ENCODE measurements around the gene RWDD3.

Gene RWDD3, protein sequence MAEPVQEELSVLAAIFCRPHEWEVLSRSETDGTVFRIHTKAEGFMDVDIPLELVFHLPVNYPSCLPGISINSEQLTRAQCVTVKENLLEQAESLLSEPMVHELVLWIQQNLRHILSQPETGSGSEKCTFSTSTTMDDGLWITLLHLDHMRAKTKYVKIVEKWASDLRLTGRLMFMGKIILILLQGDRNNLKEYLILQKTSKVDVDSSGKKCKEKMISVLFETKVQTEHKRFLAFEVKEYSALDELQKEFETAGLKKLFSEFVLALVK

DNA sequence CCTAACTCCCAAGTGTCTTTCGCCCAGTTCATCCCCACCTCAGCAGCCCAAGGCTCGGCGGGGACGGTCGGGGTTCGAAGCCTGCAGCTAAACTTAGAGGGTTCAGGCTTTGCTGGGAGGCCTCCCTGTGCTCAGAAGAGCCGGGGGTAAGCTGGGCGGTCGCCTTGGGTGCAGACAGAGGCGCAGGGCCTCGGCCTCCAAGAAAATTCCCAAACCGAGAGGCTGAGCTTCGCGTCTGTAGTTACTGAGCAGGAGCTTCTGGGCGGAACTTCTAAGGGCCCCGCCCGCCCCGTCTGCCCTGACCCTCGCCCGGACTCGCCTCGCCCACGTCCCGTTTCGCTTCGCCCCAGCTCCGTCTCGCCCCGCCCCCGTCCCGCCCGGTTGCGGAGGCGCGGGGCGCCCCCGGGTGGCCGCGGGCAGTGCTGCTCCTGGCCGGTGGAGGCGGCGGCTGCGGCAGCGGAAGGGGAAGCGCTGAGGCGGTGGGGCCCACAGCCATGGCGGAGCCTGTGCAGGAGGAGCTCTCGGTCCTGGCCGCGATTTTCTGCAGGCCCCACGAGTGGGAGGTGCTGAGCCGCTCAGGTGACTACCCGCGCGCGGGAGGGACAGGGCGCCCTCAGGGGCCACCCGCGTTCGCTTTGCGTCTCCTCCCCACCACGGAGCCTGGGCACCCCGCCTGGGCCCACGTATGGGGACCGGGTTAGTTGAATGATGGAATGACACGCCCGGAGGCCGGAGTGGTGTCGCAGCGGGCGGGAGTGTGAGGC is at the start of gene RWDD3:
RWDD3 (plus strand) TSS at position 474 of the 764 bp plus-strand sequence; CDS start at position 495, 21 bp downstream.
- DNase-seq (ENCODE audit: low read depth) = peak; percentile 90

DNA sequence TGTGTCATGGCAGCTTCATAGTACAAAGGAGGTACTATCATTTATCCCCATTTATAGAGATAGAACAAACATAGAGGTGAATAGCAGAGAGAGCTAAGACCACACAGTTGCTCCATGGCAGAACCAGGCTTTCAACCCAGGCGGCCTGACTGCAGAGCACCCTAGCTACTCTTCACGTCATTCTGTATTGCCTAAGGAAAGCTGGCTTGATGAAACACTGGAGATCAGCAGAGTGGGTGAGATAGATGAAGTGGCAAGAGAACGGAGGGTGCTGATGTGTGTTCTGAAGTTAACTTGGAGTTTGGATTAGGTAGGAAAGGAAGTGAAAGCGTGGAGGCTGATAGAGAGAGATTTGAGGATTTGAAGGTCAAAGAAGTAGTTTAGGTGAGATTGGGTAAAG is 47.9 kb upstream of the RWDD3 start:
- DNase-seq (ENCODE audit: low read depth) = no peak

DNA sequence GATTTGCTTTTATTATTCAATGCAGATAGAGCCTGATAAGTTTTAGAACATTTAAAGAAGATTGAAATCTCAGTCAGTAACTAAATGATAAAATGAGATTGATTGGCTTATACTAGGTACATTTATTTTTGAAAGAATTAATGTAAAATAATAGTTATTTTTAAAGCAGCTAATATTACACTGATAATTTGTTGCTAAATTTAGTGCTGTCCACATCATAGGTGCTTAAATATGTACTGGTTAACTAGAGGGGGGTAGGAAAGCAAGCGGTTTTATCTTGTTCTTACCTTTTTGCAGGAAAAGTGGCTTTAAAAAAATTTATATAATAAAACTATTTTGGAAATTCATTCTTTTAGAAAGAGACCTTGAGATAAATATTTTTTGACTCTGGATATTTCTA is 40.4 kb upstream of the RWDD3 start:
- DNase-seq (ENCODE audit: low read depth) = no peak

DNA sequence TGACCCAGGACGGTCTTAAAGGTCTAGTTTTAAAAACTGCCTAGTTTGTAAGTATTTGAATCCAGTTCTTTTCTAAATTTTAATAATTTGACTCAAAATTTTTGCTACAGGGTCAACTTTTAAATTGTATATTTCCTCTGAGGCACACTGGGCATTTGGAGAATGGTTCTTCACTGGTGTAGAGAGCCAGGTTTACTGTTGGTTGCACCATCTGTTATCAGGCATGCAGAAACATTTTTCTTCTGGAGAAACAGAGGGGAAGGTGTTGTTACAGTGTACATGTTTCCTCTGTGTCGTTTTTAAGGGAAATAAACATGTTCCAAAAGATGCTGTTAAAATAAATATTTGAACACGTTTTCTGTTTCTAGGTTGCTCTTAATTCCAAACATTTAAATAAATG is 39.0 kb upstream of the RWDD3 start:
- no peak for DNase-seq (ENCODE audit: low read depth)

DNA sequence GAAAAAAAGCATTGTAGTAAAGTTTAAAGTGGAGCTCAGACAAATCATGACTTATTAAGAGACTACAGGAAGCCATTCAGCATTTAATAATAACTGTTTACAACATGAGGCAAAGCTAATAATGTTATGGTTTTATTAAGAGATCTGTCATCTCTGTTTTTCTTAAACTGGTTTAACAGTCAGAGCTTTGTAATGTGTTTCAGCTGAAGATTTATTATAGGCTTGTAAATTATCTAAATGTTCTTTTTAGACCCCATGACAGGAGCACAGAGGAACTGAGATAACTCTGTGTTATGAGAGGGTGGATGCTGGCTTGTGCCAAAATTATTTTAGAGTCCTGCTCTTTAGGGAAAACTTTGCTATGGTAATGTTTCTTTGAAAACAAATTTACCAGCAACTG is 38.0 kb upstream of the RWDD3 start:
- no peak for DNase-seq (ENCODE audit: low read depth)

DNA sequence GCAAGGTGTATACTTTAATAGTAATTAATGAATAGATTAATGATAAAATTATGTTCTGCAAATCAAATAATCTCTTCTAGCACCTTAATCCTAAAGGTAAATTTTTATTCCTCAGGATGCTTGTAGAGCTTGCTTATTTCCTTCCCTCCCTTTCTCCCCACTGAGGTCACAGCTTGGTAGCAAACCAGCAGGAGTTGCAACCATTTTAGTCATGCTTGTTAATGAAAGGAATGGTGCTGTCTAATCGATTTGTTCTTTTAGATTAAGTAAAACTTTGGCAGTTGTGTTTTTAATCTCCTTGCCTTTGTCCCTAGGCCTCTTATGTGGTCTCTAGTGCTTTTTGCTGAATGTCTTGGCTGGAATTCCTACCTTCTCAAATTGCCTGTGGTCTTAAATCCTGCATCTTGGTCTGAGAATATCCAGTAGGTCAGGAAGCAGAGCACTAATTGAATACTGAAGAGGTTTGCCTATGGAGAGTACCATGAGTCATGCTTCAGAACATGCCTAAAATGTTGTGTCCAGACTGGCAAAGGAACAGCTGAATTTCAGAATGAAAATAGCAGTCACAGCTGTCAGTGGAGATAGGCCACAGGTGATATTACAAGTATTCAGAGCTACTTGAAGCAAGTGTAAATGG is 36.3 kb upstream of the RWDD3 start:
- no peak for DNase-seq (ENCODE audit: low read depth)

DNA sequence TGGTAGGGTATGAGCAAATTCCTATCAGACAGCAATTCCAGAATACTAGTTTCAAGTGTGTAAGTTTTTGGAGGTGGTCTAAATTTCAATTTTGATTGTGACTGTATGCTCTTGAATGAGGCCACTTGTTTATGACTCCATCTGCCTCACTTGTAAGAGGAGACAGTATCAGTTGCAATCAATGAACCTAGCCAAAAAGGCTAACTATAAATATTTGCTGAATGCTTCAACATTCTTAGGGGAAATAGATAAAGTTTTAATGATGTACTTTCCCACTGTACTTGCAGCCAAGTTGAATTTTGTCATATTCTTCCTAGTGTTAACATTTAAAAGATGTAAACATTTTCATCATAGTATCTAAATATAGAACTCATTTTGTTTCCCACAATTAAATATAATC is 32.1 kb upstream of the RWDD3 start:
- DNase-seq (ENCODE audit: low read depth) = no peak

DNA sequence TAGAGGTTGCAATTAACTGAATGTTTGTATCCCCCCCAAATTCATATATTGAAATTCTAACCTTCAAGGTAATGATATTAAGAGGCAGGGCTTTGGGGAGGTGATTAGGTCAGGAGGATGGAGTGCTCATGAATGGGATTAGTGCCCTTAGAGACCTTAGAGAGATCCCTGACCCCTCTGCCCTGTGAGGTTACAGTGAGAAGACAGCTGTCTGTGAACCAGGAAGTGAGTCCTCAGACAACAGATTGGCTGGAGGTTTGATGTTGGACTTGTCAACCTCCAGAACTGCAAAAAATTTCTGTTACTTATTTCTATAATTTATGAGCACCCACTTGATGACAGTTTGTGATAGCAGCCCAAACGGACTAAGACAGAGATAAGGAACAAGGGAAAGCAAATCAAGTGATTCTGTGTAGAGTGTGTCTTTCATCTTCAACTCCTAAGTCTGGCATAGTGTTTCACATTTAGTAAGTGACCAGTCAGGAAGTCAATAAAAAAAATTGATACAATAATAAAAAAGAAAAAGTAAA is 30.0 kb upstream of the RWDD3 start:
- DNase-seq (ENCODE audit: low read depth) = no peak

DNA sequence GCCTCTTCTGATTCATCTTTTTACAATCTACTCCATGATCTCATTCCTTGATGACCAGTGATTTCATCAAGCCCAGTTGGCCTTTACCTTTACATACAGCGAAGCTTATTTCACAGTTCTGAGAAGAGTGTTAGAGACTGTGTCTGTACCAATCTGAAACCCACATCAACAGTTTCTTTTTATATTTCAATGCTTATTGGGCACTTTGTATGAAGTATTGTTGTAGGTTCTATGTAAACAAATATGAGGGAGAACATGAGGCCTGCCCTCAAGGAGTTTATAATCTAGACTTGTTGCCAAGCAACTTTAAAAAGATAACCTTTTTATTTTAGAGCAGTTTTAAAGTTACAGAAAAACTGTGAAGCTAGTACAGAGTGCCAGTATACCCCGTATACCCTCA is 27.5 kb upstream of the RWDD3 start:
- no peak for DNase-seq (ENCODE audit: low read depth)

DNA sequence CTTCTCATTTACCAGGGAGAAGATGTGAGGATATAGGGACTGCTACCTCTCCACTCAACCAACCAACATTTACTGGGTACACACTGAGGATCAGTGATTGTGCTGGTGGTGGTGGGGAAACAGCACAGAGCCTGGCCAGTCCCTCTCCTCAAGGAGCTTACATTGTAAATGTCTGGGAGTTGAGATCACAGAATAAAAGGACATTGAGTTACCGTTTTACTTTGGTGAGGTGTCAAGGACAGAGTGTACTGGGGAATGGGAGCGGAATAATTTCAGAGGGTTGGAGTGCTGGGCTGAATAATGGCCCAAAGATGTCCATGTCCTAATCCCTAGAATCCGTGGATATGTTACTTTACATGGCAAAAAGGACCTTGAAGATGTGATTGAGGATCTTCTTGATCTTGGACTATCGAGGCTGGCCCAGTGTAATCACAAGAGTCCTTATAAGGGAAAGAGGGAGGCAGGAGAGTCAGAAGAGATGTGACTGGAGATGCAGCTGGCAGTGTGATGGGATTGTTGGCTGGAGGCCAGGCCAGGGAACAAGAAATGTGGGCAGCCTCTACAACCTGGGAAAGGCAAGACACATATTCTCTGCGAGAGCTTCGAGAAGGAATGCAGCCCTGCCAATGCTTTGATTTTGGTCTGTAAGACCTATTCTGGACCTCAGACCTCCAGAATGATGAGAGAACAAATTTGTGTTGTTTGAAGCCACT is 26.6 kb upstream of the RWDD3 start:
- DNase-seq (ENCODE audit: low read depth) = no peak

DNA sequence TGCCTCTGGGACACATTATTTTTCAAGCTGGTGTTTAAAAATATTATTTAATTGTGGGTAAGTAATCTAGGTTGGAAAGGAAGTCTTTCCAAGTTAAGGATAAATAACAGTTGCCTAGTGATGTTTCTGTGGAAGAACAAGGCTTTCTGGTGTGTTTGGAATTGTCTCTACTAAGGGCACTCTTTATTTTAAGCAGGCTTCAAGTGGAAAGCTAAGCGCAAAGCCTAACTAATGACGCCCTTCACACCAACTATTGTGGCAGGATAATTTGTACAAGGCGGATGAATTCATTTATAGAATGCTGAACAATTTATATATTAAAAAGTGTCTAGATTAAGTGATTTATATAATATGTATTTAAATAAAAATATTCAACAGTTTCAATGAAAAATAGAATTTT is 25.1 kb upstream of the RWDD3 start:
- DNase-seq (ENCODE audit: low read depth) = no peak

DNA sequence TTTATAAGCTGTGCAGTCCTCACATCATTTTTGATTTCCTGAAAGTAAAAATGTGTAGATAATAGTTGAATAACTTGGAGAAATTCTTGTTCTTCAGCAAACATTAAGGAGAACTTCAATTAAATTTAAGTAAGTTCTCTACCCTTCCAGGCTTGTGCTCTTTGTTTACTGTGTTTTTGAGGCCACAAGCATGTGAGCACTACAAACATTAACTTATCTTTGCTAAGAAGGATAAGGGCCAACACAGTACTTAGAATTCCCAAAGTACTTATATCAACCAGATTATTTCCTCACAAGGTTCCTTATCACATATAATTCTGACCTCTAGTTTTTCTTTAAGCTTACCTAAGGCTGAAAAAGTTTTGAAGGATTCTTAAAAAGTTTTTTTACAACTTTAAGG is 24.7 kb upstream of the RWDD3 start:
- no peak for DNase-seq (ENCODE audit: low read depth)

DNA sequence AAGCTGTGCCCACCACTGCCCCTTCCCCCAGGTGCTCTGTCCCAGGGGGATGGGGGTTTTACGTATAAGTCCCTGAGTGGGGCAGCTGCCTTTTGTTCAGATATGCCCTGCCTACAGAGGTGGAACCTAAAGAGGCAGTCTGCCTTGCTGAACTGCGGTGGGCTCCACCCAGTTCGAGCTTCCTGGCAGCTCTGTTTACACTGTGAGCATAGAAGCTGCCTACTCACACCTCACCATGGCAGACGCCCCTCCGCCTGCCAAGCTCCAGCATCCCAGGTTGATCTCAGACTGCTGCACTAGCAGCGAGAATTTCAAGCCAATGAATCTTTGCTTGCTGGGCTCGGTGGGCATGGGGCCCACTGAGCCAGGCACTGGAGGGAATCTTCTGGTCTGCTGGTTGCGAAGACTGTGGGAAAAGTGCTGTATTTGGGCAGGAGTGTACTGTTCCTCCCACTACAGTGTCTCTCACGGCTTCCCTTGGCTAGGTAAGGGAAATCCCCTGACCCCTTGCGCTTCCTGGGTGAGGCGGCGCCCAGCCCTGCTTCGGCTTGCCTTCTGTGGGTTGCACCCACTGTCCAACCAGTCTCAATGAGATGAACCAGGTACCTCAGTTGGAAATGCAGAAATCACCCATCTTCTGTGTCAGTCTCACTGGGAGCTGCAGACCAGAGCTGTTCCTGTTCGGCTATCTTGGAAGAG is 17.6 kb upstream of the RWDD3 start:
- DNase-seq (ENCODE audit: low read depth) = no peak

DNA sequence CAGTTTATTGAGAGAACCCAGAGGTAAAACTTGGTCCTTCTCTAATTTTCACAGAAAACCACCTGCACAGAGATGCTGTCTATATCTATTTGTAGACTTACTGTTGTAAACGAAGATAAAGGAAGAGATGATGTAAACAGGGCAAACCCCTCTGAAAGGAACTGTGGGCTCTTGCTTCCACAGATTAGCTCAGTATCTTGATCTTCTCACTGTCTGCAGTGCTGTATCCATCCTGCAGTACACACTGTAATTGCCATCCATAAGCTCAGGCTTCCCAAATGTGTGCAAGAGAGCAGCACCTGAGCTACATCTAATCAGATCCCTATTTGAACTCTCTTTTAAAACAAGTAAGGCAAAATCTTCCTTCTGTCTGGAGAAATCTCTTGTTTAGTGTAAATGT is 16.6 kb upstream of the RWDD3 start:
- DNase-seq (ENCODE audit: low read depth) = no peak

DNA sequence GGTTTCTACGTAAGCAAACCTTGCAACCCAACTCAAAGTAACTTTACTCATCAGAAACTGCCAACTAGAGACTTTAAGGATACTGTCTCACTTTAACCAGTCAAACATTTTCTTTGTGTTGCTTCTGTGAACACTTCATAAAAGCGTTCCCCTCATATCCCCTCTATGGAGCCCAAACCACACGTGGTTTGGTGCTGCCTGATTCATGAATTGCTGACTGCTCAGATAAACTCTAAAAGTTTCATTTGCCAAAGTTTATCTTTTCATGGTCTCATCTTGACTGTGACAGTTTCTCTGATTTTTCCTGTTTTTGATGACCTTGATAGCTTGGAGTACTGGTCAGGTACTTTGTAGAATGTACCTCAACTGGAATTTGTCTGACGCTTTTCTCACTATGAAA is 14.6 kb upstream of the RWDD3 start:
- DNase-seq (ENCODE audit: low read depth) = no peak

DNA sequence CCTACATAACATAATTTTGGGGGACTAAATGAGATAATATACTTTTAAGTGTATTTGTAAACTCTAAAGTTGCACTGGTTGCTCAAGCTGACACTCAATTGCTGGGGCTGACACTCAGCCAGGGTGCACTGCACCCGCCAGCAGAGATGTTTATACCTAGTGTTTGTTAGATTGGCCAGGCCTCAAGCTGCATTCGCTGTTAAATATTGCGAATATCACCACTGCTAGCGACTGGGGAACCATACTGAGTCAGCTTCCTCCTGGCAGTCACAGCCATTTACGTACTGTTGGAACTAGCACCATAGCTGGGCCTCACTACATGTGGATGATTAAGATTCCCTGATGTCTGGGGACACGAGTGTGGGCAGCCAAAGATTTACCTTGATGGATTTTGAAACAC is 12.7 kb upstream of the RWDD3 start:
- DNase-seq (ENCODE audit: low read depth) = no peak

DNA sequence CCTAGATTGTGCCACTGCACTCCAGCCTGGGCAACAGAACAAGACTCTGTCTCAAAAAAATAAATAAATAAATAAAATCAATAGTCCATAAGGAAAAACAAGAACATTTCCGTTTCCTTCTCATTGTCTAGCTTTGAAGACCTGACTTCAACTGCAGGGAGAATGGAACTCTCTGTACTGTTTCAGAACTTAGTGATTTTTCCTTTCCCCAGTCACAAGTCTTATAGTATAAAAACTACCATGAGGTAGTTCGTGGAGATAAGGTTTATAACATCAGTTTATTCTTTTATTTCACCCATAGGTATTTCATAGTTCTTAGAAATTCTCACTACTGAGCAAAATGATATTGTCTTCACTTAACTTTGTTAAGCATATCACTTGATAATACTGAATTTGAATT is 11.4 kb upstream of the RWDD3 start:
- DNase-seq (ENCODE audit: low read depth) = no peak

DNA sequence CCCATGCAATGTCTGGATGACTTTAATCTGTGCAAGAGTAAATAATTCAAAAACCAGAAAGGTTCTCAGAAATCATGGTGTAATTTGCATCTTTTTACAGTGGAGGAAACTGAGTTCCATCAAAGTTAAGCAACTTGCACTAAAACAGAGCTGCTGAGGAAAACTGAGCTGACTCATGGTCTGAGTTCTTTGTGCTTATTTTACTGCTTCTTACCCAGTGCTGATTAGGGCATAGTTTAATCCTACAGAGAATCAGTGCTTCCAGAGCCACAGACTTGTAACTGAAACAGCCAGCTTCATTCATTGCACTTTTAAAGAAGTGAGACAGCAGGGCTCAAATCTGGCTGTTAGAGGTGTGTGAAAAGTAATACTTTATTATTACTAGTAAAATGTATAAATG is 10.9 kb upstream of the RWDD3 start:
- DNase-seq (ENCODE audit: low read depth) = no peak

DNA sequence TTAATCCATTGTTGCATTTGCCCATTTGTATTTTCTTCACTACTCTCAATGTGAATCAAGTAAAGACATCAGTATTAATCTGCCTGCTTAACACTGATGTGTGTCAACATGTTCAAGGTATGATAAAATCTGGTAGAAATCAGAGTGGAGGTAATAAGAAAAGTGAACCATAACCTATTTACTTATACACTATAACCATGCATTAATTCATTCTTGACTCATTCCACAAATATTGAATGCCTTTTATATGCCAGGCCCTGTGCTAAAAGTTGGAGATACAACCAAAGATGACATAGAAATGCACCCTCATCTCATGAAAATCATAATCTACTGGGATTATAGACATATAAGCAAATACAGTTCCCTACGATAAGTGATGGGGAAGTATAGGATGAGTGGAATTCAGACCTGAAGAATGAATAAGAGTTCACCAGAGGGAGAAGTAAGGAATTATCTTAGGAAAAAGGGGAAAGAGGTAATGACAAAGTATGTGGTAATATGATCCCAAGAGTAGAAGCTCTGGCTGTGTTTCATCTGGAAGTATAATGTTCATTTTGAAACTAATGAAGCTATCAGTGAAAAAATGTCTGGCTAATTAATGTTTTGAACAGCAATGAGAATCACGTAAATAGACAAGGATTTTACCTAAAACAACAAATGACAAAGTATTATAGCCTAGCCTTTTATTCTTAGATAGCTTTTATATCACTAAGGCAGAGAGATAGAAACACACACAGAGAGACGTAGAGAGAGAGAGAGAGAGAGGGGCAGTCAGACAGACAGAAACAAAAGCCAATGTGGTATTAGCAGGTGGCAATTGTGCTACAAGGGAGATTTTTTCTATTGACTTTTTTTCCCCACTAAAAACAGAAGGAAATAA is 7.0 kb upstream of the RWDD3 start:
- DNase-seq (ENCODE audit: low read depth) = no peak

DNA sequence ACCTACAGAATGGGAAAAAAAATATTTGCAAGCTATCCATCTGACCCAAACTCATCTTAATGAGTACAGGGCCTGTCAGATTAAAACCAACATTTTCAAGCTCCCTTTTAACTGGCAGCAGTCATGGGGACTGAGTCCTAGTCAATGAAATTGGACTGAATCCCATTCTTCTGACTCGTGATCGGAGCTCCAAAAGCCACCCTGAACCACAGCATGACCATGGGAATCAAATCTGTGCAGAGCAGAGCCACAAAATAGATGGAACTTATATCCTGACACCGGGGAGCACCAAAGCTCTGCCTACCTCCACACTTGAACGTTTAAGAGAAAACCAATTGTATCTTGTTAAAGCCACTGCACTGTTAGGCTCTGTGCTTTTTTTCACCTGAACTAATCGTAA is 5.0 kb upstream of the RWDD3 start:
- no peak for DNase-seq (ENCODE audit: low read depth)

DNA sequence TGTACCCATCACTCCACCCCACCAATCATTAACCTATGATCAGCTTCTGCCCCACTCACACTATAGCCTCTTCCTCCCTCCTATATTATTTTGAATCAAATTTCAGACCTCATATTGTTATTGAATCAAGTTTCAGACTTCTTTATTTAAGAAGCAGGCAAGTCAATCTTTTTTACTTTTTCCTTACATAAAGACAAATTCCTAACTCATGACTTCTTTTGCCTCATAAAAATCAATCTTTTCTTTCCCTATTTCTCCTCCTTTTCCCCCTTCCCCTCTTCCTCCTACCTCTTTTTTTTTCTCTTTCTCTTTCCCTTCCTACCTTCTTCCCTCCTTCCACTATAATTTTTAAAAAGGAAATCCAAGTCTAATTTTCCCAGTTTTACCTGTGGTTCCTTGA is 4.3 kb upstream of the RWDD3 start:
- DNase-seq (ENCODE audit: low read depth) = no peak
